Measurements from ENCODE around the gene NUBPL.

The NUBPL gene

DNA sequence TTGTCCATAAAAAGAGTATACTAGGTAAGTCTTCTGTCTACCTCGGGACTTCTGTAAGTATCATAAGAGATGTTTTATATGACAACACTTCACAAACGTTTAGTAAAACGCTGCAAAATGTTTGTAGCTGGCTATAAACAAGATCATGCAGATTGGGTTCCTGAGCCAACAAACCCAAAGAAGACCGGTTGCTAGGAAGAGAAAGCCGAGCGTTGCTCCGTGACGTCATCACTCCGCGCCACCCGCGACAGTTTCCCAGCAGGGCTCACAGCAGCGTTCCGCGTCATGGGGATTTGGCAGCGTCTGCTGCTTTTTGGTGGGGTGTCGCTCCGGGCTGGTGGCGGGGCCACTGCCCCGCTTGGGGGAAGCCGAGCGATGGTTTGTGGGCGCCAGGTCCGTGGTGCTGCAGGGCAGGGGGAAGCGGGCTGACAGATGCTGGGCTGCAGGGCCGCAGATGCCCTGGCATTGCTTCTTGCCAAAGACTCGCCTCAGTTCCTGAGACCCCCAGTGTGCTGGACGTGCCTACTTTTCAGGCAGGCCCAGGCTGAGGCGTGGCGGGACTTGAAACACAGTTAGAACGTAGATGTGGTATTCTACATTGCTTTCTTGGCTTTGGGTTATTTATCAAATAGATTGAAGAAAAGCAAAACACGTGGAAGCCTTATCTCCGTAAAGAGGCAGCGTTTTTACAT, at the start of gene NUBPL:
Gene NUBPL, plus strand, starts transcription at position 250 of the 692 bp plus-strand sequence. Its CDS starts 36 bp downstream, at position 286.
- H3K4me3 ChIP-seq (ENCODE audit: low read depth, low read length), result peak within 1 kb of the TSS; percentile 67
- DNase-seq (ENCODE audit: low read depth), result peak; percentile 85

- DNase-seq (ENCODE audit: low read depth), result no peak
These were observed 34.1 kb upstream of the NUBPL start for GRCh38 chr14:31527087-31527486.

DNA sequence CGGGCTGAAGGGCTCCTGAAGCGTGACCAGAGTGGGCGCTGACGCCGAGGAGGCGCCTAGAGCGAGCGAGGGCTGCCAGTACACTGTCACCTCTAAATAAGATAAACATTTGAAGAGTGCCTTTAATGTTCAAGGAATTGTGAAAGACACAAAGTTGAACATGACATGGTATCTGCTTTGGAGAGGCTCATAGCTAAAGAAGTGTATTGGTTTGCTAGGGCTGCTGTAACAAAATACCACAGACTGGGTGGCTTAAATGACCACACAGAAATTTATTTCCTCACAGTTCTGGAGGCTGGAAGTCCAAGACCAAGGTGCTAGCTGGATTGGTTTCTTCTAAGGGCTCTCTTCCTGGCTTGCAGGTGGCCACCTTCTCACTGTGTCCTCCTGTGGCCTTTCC, 33.7 kb upstream of the NUBPL start:
- no peak overlapping the region for H3K4me3 ChIP-seq (ENCODE audit: low read depth, low read length)
- no peak for DNase-seq (ENCODE audit: low read depth)

More at GRCh38 chr14:31527087-31527486, 34.1 kb upstream of the NUBPL start:
- no peak overlapping the region for H3K4me3 ChIP-seq (ENCODE audit: low read depth, low read length)

DNA sequence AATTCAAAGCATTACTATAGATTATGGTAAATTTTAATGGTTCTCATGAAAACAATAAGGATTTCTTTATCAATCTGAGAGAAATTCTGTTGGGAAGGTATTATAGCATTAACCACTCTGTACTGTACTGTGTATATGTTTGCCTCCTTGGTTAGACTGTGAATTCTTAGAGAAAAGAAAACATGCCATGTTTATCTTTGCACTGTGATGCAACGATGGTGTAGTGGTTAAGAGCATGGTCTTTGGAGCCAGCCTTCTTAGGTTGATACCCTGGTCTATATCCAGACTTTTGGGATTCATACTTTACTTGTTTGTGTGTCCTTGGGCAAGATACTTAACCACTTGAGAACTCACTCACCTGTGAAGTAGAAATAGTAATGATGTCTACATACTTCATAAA, 32.2 kb upstream of the NUBPL start:
- no peak for DNase-seq (ENCODE audit: low read depth)

DNA sequence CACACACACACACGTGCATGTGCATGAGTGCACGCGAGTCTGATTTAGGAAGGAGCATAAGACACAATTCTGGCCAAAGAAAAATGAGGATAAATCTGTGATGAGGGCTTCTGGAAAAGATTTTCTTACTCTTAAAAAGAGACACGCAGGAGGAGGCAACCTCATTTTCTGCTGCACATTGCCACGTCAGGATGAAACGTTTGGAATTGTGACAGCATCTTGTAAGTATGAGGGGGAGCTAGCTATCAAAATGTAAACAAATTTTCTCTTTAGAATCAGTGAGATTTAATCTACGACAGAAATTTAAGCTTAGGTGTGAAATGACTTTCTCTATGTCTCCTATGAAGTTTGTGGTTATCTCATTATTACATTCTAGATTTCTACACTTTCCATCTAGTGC, 31.1 kb upstream of the NUBPL start:
- DNase-seq (ENCODE audit: low read depth), result no peak

More for the DNA sequence above, 32.2 kb upstream of the NUBPL start:
- no peak overlapping the region for H3K4me3 ChIP-seq (ENCODE audit: low read depth, low read length)

DNA sequence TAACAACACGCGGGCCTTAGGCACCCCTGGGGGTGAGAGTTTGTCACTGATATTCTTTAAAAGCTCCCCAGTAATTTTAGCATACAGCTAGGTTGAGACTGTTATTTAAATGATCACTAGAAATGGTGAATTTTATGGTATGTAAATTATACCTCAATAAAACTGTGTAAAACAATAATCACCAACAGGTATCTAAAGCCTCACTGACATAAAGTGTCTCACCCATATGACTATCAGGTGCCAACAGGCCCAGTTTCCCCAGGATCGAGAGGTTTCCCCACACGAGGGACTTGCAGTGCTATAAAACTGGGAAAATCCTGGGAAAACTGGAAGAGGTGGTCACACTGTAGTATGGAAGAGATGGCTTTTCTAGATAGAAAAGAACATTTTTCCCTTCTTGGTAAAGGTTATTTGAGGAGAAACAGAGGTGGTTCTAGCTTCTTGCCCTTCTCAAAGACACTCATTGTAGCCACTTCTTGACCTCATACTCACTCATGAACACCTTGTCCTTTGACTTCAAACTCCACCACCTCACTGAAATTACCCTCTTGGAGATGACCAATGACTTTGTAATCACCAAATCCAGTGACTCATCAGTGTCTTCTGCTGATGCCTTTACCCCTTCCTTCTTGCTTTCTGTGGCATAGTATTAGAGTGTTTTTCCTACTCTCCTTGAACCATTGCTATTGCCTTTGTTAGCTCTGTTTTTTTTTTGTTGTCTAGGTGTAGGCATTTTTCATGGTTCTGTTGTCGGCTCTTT, 24.8 kb upstream of the NUBPL start:
- no peak overlapping the region for H3K4me3 ChIP-seq (ENCODE audit: low read depth, low read length)

More for the DNA sequence above, 31.1 kb upstream of the NUBPL start:
- H3K4me3 ChIP-seq (ENCODE audit: low read depth, low read length), result no peak overlapping the region

GRCh38 chr14:31541702-31542101, 19.5 kb upstream of the NUBPL start:
- DNase-seq (ENCODE audit: low read depth), result no peak
- H3K4me3 ChIP-seq (ENCODE audit: low read depth, low read length), result no peak overlapping the region

More for the DNA sequence above, 24.8 kb upstream of the NUBPL start:
- no peak for DNase-seq (ENCODE audit: low read depth)

DNA sequence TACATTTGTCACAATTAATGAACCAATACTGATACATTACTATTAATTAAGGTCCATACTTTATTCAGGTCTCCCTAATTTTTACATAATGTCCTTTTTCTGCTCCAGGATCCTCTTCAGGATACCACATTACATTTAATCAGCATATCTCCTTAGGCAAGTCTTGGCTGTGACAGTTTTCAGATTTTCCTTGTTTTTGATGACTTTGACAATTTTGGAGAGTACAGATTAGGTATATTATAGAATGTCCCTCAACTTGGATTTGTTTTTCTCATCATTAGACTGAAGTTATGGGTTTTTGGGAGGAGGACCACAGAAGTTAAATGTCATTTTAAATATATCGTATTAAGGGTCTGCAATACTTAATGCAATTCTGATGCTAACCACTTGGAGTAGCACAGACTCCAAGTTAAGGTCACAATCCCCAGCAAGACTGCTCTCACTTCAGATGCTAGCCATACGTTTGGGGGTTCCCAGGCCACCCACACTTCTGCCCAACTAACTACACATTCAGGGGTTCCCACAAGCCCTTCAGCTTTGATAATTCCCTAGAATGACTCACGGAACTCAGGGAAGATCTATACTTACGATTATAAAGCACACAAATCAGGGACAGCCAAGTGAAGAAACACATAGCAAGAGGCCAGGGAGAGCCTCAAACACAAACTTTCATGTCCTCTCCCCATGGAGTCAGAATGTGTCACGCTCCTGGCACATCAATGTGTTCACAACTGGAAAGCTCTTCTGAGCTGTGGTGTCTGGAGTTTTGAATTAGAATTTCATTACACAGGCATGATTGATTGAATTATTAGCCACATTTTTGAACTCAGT, 17.0 kb upstream of the NUBPL start:
- H3K4me3 ChIP-seq (ENCODE audit: low read depth, low read length), result no peak overlapping the region
- no peak for DNase-seq (ENCODE audit: low read depth)

- no peak overlapping the region for H3K4me3 ChIP-seq (ENCODE audit: low read depth, low read length)
- no peak for DNase-seq (ENCODE audit: low read depth)
These were observed 16.4 kb upstream of the NUBPL start for GRCh38 chr14:31544816-31545215.

DNA sequence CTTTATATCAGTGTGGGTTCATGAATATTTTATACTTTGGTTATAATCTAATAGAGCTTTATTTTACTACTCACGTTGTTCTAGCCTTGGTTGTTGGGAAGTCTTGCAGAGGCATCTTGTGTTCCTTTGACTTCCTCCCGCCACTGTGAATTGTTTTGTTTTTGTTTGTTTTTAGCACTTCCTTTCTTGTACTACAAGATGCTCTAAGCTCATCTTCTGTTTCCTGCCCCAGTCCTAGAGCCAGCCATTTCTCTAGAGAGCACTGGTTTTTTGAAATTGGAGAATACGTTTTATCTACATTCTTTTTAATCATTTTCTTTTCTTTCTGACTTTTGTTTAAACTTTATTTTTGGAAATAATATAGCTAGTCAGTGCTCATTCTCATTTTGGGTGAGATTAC, 15.9 kb upstream of the NUBPL start:
- DNase-seq (ENCODE audit: low read depth), result no peak
- H3K4me3 ChIP-seq (ENCODE audit: low read depth, low read length), result no peak overlapping the region

DNA sequence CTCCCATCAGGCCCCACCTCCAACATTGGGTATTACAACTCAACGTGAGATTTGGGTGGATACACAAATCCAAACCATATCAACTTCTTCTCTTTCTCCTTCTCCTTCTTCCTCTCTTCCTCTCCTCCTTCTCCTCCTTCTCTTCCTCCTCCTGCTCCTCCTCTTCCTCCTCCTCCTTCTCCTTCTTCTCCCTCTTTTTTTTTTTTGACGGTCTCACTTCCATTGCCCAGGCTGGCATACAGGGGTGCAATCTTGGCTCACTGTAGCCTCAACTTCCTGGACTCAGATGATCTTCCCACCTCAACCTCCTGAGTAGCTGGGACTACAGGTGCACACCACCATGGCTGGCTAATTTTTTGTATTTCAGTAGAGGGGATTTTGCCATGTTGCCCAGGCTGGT, 11.4 kb upstream of the NUBPL start:
- no peak overlapping the region for H3K4me3 ChIP-seq (ENCODE audit: low read depth, low read length)
- no peak for DNase-seq (ENCODE audit: low read depth)

- no peak for DNase-seq (ENCODE audit: low read depth)
- H3K4me3 ChIP-seq (ENCODE audit: low read depth, low read length), result no peak overlapping the region
These were observed 10.6 kb upstream of the NUBPL start for GRCh38 chr14:31550589-31550988.

DNA sequence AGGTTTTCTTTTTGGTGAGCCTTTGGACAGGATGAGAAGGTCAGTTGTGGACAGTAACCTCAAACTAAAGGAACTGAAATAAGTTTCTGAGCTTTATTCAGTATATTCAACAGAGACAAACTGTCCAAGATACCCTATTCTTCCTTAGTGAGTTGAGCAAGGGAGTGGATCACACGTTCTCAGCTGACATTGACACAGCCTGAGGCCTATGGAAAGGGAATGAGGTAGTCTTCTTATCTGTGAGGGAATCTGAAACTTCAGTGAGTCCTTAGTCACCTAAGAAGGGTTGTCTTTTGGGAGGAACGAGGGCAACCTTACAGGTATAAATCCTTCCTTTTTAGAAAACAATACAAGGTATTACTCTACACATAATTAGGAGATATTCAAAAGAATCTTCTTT, 5.0 kb upstream of the NUBPL start:
- H3K4me3 ChIP-seq (ENCODE audit: low read depth, low read length), result no peak overlapping the region
- no peak for DNase-seq (ENCODE audit: low read depth)

- no peak for DNase-seq (ENCODE audit: low read depth)
- no peak overlapping the region for H3K4me3 ChIP-seq (ENCODE audit: low read depth, low read length)
These were observed 1.3 kb upstream of the NUBPL start for GRCh38 chr14:31559939-31560338.

- H3K4me3 ChIP-seq (ENCODE audit: low read depth, low read length), result peak overlapping the region; percentile 67
These were observed 447 bp upstream of the NUBPL start for GRCh38 chr14:31560759-31561154.

DNA sequence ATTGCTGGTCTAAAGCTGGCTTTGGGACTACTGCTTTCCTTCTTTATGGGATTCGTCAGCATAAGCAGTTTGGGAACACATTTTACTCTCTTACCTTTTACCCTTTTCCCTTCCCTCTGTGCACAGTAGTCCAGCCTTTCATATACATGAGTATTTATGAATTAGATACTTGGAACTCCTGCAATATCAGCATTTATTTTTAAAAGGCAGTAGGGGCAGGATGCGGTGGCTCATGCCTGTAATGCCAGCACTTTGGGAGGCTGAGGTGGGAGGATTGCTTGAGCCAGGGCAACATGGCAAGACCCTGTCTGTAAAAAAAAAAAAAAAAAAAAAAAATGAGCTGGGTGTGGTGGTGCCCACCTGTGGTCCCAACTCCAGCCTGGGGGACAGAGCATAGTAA, 3.0 kb downstream of the NUBPL start:
- no peak for DNase-seq (ENCODE audit: low read depth)

More at GRCh38 chr14:31560759-31561154, 447 bp upstream of the NUBPL start:
- DNase-seq (ENCODE audit: low read depth), result no peak

DNA sequence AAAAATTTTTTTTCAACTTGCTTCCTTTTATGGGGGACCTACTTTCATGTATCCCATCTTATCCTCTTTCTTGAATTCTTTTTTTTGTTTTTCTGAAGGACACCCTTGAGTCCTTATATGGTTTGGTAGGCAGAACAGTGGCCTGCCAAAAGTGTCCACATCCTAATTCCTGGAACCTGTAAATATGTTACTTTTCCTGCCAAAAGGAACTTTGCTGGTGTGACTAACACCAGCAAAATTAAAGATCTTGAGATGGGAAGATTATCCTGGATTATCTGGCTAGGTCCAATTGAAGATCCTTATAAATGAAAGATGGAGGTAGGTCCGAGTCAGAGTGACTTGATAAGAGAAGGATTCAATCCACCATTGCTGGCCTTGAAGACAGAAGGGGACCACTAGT, 5.3 kb downstream of the NUBPL start:
- no peak overlapping the region for H3K4me3 ChIP-seq (ENCODE audit: low read depth, low read length)
- DNase-seq (ENCODE audit: low read depth), result no peak

More for the DNA sequence above, 3.0 kb downstream of the NUBPL start:
- no peak overlapping the region for H3K4me3 ChIP-seq (ENCODE audit: low read depth, low read length)

DNA sequence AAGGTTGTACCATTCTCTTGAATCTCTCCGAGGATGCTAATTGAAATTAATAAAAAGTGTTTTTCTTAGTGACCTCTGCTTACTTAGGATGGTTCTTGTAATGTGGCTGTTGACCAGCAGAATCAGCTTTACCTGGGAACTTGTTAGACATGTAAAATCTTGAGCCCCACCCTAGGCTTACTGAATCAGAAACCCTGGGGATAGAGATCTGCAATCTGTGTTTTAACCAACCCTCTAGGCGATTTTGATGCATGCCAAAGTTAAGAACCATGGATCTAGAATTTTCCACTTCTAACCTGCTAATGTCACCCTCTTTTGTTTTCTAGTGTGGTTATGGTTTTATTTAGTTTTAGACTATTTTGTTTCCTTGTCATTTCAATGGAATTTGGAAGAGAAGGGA, 6.5 kb downstream of the NUBPL start:
- no peak for DNase-seq (ENCODE audit: low read depth)
- H3K4me3 ChIP-seq (ENCODE audit: low read depth, low read length), result no peak overlapping the region

- no peak for DNase-seq (ENCODE audit: low read depth)
- no peak overlapping the region for H3K4me3 ChIP-seq (ENCODE audit: low read depth, low read length)
These were observed 7.0 kb downstream of the NUBPL start for GRCh38 chr14:31568161-31568560.

- DNase-seq (ENCODE audit: low read depth), result no peak
- H3K4me3 ChIP-seq (ENCODE audit: low read depth, low read length), result no peak overlapping the region
These were observed 7.5 kb downstream of the NUBPL start for GRCh38 chr14:31568671-31569070.

All from skeletal muscle cell (primary cell).